ENCODE results near the gene AMOTL2. TPM values are rescaled to one million over a fixed set of nuclear protein-coding genes. Genes with fewer than 3 reads are reported as not detected.

The AMOTL2 gene
- total RNA-seq, 1 experiment from 2014 or later = 30.9 TPM

- no peak overlapping the region for H3K4me3 Mint-ChIP-seq
- Histone ChIP-seq H4K8ac (replicated peaks; ENCODE audit: insufficient read length, low read depth, low read length) (no peak overlapping the region), H3K23me2 (ENCODE audit: insufficient read length, low read depth, low read length, poor library complexity, severe bottlenecking) (no peaks in the 10 kb centered on the region), H2AK5ac (ENCODE audit: insufficient read length, low read length) (no peak overlapping the region), H3K27me3 (ENCODE audit: insufficient read depth, low read length) (no peaks in the 10 kb centered on the region), H2BK15ac (ENCODE audit: low read depth, low read length) (no peak overlapping the region), H2BK20ac (ENCODE audit: low read depth, low read length, poor library complexity, severe bottlenecking) (no peak overlapping the region), H3K9me3 (ENCODE audit: control insufficient read depth, low read depth, low read length) (no peaks in the 10 kb centered on the region), H3K79me1 (ENCODE audit: insufficient read depth, low read depth, low read length, poor library complexity, severe bottlenecking) (no peaks in the 10 kb centered on the region), H3K23ac (ENCODE audit: insufficient read length, low read depth, low read length) (no peak overlapping the region), H4K20me1 (ENCODE audit: control insufficient read depth, insufficient read depth, insufficient read length) (no peaks in the 10 kb centered on the region), H2AFZ (ENCODE audit: low read length) (no peak overlapping the region), H4K5ac (ENCODE audit: insufficient read length, low read depth, low read length) (no peak overlapping the region), H4K91ac (ENCODE audit: insufficient read length, low read depth, low read length) (no peak overlapping the region), H3K27ac (ENCODE audit: insufficient read length, low read depth, low read length) (no peak overlapping the region), H3K4ac (ENCODE audit: low read depth, low read length) (no peak overlapping the region), H3T11ph (ENCODE audit: low read length) (no peak overlapping the region), H2BK12ac (ENCODE audit: insufficient read length, low read depth, low read length) (no peak overlapping the region), H3K4me1 (ENCODE audit: insufficient read depth, low read length) (peaks cover 17% of the 10 kb centered on the region; the same call in 1 of the 2 replicates), H3K79me2 (ENCODE audit: insufficient read depth, low read length) (no peaks in the 10 kb centered on the region), H2BK5ac (ENCODE audit: insufficient read length, low read length) (no peak overlapping the region), H3K9ac (ENCODE audit: extremely low read depth, insufficient read length, low read length) (no peak overlapping the region), H3K14ac (ENCODE audit: insufficient read depth, low read length) (no peak overlapping the region), H3K4me2 (ENCODE audit: insufficient read depth, insufficient read length, low read length) (no peak overlapping the region), H3K56ac (ENCODE audit: insufficient read length, low read depth, low read length) (no peak overlapping the region), H2BK120ac (ENCODE audit: low read depth, low read length, poor library complexity, severe bottlenecking) (no peak overlapping the region), H3K18ac (ENCODE audit: insufficient read length, low read depth, low read length) (no peak overlapping the region)
- H3K4me1 Mint-ChIP-seq = peaks cover 42 to 43% of the 10 kb centered on the region in 2 experiments
- WGBS (ENCODE audit: extremely low coverage, insufficient read length, low lambda C conversion rate) = no CpG with 5 or more reads among the region's 1 CpG
- TF ChIP-seq, protein P1, sequence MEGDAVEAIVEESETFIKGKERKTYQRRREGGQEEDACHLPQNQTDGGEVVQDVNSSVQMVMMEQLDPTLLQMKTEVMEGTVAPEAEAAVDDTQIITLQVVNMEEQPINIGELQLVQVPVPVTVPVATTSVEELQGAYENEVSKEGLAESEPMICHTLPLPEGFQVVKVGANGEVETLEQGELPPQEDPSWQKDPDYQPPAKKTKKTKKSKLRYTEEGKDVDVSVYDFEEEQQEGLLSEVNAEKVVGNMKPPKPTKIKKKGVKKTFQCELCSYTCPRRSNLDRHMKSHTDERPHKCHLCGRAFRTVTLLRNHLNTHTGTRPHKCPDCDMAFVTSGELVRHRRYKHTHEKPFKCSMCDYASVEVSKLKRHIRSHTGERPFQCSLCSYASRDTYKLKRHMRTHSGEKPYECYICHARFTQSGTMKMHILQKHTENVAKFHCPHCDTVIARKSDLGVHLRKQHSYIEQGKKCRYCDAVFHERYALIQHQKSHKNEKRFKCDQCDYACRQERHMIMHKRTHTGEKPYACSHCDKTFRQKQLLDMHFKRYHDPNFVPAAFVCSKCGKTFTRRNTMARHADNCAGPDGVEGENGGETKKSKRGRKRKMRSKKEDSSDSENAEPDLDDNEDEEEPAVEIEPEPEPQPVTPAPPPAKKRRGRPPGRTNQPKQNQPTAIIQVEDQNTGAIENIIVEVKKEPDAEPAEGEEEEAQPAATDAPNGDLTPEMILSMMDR (conservative IDR thresholded peaks at IDR 0.05) = no peak
- no peaks in the 10 kb centered on the region; a peak in 1 of 7 replicates for H3K36me3 Mint-ChIP-seq (ENCODE audit: insufficient read depth in 1 of 3, low read depth in 3 of 3)
- H3K27ac Mint-ChIP-seq = no peak overlapping the region; a peak in 1 of 7 replicates
- peaks cover 4% of the 10 kb centered on the region for H3K27me3 Mint-ChIP-seq (ENCODE audit: low read depth)
- H3K9me3 Mint-ChIP-seq = no peaks in the 10 kb centered on the region
- peak; percentile 27 for DNase-seq
Observed at GRCh38 chr3:134325061-134325705, 49.1 kb downstream of the AMOTL2 start.

Data from H9 (cell line).